Measurements from ENCODE around the gene KCNN2.

DNA sequence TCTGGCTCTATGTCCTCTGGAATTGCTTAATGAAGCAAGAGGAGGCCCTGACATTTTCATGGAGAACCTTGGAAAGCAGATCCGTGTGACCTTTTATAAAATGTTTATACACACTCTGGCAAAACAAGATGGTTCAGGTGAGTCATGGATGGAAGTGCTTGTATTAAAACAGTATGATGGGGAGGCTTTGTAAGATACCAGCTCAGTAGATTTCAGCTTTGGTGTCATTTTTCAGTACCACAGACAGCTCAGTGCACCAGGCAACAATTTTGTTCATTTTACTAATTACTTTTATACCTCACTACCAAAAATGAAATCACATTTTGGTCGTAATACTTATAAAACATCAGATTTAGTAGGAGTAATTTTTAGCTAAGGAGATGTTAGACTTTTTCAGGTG is 5.2 kb downstream of the KCNN2 start:
- TF ChIP-seq CEBPB (IDR thresholded peaks at IDR 0.05; ENCODE audit: low read depth): no peak
- TF ChIP-seq POLR2A (IDR thresholded peaks at IDR 0.05; ENCODE audit: borderline replicate concordance, extremely low read depth, insufficient read depth, insufficient read length): no peak
- TF ChIP-seq POLR2AphosphoS5 (IDR thresholded peaks at IDR 0.05; ENCODE audit: low read depth, low read length): no peak
- TF ChIP-seq ZFX (IDR thresholded peaks at IDR 0.05): no peak
- TF ChIP-seq, protein P1, sequence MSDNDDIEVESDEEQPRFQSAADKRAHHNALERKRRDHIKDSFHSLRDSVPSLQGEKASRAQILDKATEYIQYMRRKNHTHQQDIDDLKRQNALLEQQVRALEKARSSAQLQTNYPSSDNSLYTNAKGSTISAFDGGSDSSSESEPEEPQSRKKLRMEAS (IDR thresholded peaks at IDR 0.05): no peak
- no peak for TF ChIP-seq JUND (IDR thresholded peaks at IDR 0.05)
- TF ChIP-seq, protein P2, sequence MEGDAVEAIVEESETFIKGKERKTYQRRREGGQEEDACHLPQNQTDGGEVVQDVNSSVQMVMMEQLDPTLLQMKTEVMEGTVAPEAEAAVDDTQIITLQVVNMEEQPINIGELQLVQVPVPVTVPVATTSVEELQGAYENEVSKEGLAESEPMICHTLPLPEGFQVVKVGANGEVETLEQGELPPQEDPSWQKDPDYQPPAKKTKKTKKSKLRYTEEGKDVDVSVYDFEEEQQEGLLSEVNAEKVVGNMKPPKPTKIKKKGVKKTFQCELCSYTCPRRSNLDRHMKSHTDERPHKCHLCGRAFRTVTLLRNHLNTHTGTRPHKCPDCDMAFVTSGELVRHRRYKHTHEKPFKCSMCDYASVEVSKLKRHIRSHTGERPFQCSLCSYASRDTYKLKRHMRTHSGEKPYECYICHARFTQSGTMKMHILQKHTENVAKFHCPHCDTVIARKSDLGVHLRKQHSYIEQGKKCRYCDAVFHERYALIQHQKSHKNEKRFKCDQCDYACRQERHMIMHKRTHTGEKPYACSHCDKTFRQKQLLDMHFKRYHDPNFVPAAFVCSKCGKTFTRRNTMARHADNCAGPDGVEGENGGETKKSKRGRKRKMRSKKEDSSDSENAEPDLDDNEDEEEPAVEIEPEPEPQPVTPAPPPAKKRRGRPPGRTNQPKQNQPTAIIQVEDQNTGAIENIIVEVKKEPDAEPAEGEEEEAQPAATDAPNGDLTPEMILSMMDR (IDR thresholded peaks at IDR 0.05 in 2 of 3, conservative IDR thresholded peaks at IDR 0.05 in 1 of 3; ENCODE audit: borderline replicate concordance in 1 of 3, insufficient read depth in 1 of 3, low read depth in 2 of 3, low read length in 2 of 3): no peak
- no peak for TF ChIP-seq YY1 (IDR thresholded peaks at IDR 0.05; ENCODE audit: extremely low read depth, insufficient replicate concordance, low read depth, low read length)
- no peak for TF ChIP-seq SP1 (IDR thresholded peaks at IDR 0.05; ENCODE audit: low read depth)
